Loucy (cell line): ENCODE data around the gene PBRM1.

Experiments
- EZH2phosphoT487 ChIP-seq: fragments of 200-600 bp; IDR thresholded peaks from 2 replicates; pipeline ENCODE4 v1.6.1; 2018; ENCODE audit warnings: antibody characterized with exemption, mild to moderate bottlenecking, moderate library complexity, borderline replicate concordance
- TF ChIP-seq, protein P1 (sequence below): fragments of 200-600 bp; sonication (generic); conservative IDR thresholded peaks from 2 replicates; pipeline ENCODE4 v1.5.1; 2014; ENCODE audit warnings: mild to moderate bottlenecking, antibody characterized with exemption, low read length

GRCh38 chr3:52541050-52541449, 144.7 kb downstream of the PBRM1 start:
- TF ChIP-seq, protein P1, sequence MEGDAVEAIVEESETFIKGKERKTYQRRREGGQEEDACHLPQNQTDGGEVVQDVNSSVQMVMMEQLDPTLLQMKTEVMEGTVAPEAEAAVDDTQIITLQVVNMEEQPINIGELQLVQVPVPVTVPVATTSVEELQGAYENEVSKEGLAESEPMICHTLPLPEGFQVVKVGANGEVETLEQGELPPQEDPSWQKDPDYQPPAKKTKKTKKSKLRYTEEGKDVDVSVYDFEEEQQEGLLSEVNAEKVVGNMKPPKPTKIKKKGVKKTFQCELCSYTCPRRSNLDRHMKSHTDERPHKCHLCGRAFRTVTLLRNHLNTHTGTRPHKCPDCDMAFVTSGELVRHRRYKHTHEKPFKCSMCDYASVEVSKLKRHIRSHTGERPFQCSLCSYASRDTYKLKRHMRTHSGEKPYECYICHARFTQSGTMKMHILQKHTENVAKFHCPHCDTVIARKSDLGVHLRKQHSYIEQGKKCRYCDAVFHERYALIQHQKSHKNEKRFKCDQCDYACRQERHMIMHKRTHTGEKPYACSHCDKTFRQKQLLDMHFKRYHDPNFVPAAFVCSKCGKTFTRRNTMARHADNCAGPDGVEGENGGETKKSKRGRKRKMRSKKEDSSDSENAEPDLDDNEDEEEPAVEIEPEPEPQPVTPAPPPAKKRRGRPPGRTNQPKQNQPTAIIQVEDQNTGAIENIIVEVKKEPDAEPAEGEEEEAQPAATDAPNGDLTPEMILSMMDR: no peak
- no peak for TF ChIP-seq EZH2phosphoT487
